IMR-90 (cell line): ENCODE results near the gene ENTPD1.

Experiments
- BHLHE40 ChIP-seq: fragments of 150-350 bp; IDR thresholded peaks from 2 replicates; pipeline ENCODE4 v1.6.1; 2016; ENCODE audit warnings: mild to moderate bottlenecking, low read depth, low read length
- CEBPB ChIP-seq: IDR thresholded peaks from 2 replicates; pipeline ENCODE4 v1.6.1; 2012; ENCODE audit warnings: low read depth, low read length, improper control_type of control experiment
- CHD1 ChIP-seq: IDR thresholded peaks from 2 replicates; pipeline ENCODE4 v1.6.1; 2012; ENCODE audit warnings: low read depth, low read length, improper control_type of control experiment
- CTCF ChIP-seq: conservative IDR thresholded peaks from 2 replicates; pipeline ENCODE4 v1.5.1; 2012; ENCODE audit warnings: mild to moderate bottlenecking, low read depth, low read length, improper control_type of control experiment
- ELK1 ChIP-seq: fragments of 150-350 bp; IDR thresholded peaks from 2 replicates; pipeline ENCODE4 v1.6.1; 2016; ENCODE audit warnings: low read depth, mild to moderate bottlenecking, low read length, moderate library complexity, borderline replicate concordance
- FOS ChIP-seq: fragments of 150-350 bp; IDR thresholded peaks from 2 replicates; pipeline ENCODE4 v1.6.1; 2016; ENCODE audit warnings: low read depth, low read length
- MAFK ChIP-seq: IDR thresholded peaks from 2 replicates; pipeline ENCODE4 v1.6.1; 2012; ENCODE audit warnings: low read depth, low read length, improper control_type of control experiment
- MXI1 ChIP-seq: IDR thresholded peaks from 2 replicates; pipeline ENCODE4 v1.6.1; 2012; ENCODE audit warnings: low read depth, mild to moderate bottlenecking, low read length, moderate library complexity, borderline replicate concordance
- POLR2A ChIP-seq: IDR thresholded peaks from 2 replicates; pipeline ENCODE4 v1.6.1; 2012; ENCODE audit warnings: mild to moderate bottlenecking, low read depth, low read length
- RCOR1 ChIP-seq: IDR thresholded peaks from 2 replicates; pipeline ENCODE4 v1.6.1; 2012; ENCODE audit warnings: mild to moderate bottlenecking, low read length, improper control_type of control experiment; ENCODE audit not compliant: insufficient replicate concordance
- SMC3 ChIP-seq: fragments of 150-350 bp; IDR thresholded peaks from 2 replicates; pipeline ENCODE4 v1.6.1; 2016; ENCODE audit warnings: low read depth, mild to moderate bottlenecking, antibody characterized with exemption, low read length, moderate library complexity
- USF2 ChIP-seq: fragments of 150-350 bp; IDR thresholded peaks from 2 replicates; pipeline ENCODE4 v1.6.1; 2017; ENCODE audit warnings: mild to moderate bottlenecking, antibody characterized with exemption, low read length, low read depth

GRCh38 chr10:95793401-95794045, 37.6 kb downstream of the ENTPD1 start:
- no peak for TF ChIP-seq CTCF
- TF ChIP-seq MAFK: no peak
- TF ChIP-seq FOS: no peak
- no peak for TF ChIP-seq RCOR1
- TF ChIP-seq POLR2A: no peak
- TF ChIP-seq CEBPB: no peak
- no peak for TF ChIP-seq BHLHE40
- no peak for TF ChIP-seq MXI1
- no peak for TF ChIP-seq CHD1
- TF ChIP-seq ELK1: no peak
- TF ChIP-seq SMC3: no peak
- TF ChIP-seq USF2: no peak
